GM12878 (cell line): ENCODE data around the gene AKT3. TPM values are rescaled to one million over a fixed set of nuclear protein-coding genes. Genes with fewer than 3 reads are reported as not detected.

ENCODE experiments used
- ATAC-seq: fragments of 200-7000 bp; cut with Tn5 transposase; 3 replicates; pipeline ENCODE4 v1.9.1; 2020; ENCODE audit warnings: mild to moderate bottlenecking, moderate library complexity
- BruUV-seq: library from RNA; stranded (reverse); fragments of 400-500 nt; replicated peaks from 2 replicates; lab custom pipeline; 2021; lab: Mats Ljungman, UMichigan
- CTCF ChIA-PET: fragments of 300-600 bp; sonication (Branson Sonifier 250); formaldehyde crosslinking; extraction: SDS; loops from one replicate; lab custom pipeline; 2021; ENCODE audit warnings: inconsistent platforms; lab: Yijun Ruan, JAX
- POLR2A ChIA-PET: fragments of 350-600 bp; formaldehyde crosslinking; extraction: SDS; loops from one replicate; lab custom pipeline; 2021; ENCODE audit warnings: inconsistent platforms; lab: Charles Lee
- RAD21 ChIA-PET: fragments of 300-600 bp; sonication (Branson Sonifier 250); formaldehyde crosslinking; loops from one replicate; lab custom pipeline; 2023; ENCODE audit warnings: antibody characterized with exemption; ENCODE audit not compliant: unreplicated experiment; lab: Charles Lee
- SMC1A ChIA-PET: fragments of 300-600 bp; sonication (Branson Sonifier 250); formaldehyde crosslinking; loops from one replicate; lab custom pipeline; 2023; ENCODE audit not compliant: unreplicated experiment, uncharacterized antibody; lab: Charles Lee
- DNase-seq: peaks from one replicate; pipeline ENCODE4 v3.0.0-alpha.2; 2011; ENCODE audit warnings: low read depth, low spot score
- FAIRE-seq: peaks from 3 replicates; lab custom pipeline; 2011; peaks lifted over from hg19 to GRCh38; lab: Jason Lieb, UNC
- H2AFZ ChIP-seq: 2 replicates; pipeline ENCODE4 v1.6.0; 2011; ENCODE audit warnings: low read depth, low read length, control low read depth; ENCODE audit not compliant: control insufficient read depth
- H3K27ac ChIP-seq: 2 replicates; pipeline ENCODE4 v1.5.1; 2011; ENCODE audit warnings: control low read depth; ENCODE audit not compliant: control insufficient read depth, insufficient read depth
- H3K27me3 ChIP-seq, 2 experiments: replicated peaks in 1 of 2; 2 replicates each; pipeline versions ENCODE4 v1.6.0 to v1.6.1; 2011; ENCODE audit warnings: low read length in 1 of 2; ENCODE audit not compliant: control insufficient read depth in 2 of 2, insufficient read depth in 2 of 2
- H3K36me3 ChIP-seq, 2 experiments: 2 replicates each; pipeline ENCODE4 v1.5.1; 2011; ENCODE audit warnings: low read length in 1 of 2; ENCODE audit not compliant: control insufficient read depth in 2 of 2, insufficient read depth in 2 of 2
- H3K4me1 ChIP-seq: 2 replicates; pipeline ENCODE4 v1.6.1; 2011; ENCODE audit warnings: mild to moderate bottlenecking, low read length, moderate library complexity, mixed read lengths; ENCODE audit not compliant: control insufficient read depth, insufficient read depth
- H3K4me2 ChIP-seq: 2 replicates; pipeline ENCODE4 v1.6.0; 2011; ENCODE audit warnings: control low read depth; ENCODE audit not compliant: control insufficient read depth, insufficient read depth
- H3K4me3 ChIP-seq: fragments of 200-600 bp; sonication (generic); 2 replicates; pipeline ENCODE4 v1.5.1; 2016
- H3K79me2 ChIP-seq: 2 replicates; pipeline ENCODE4 v1.6.0; 2011; ENCODE audit warnings: low read length; ENCODE audit not compliant: control insufficient read depth, insufficient read depth
- H3K9ac ChIP-seq: 2 replicates; pipeline ENCODE4 v1.8.0; 2011; ENCODE audit warnings: low read length, control low read depth, mixed read lengths; ENCODE audit not compliant: control insufficient read depth, insufficient read depth
- H3K9me3 ChIP-seq: replicated peaks from 3 replicates; pipeline ENCODE4 v1.5.1; 2011; ENCODE audit warnings: mild to moderate bottlenecking, low read length; ENCODE audit not compliant: control insufficient read depth, insufficient read depth
- H4K20me1 ChIP-seq: 2 replicates; pipeline ENCODE4 v1.6.0; 2011; ENCODE audit not compliant: control insufficient read depth, insufficient read depth
- GATAD2B ChIP-seq: fragments of 450-650 bp; conservative IDR thresholded peaks from 2 replicates; pipeline ENCODE4 v1.6.1; 2017; ENCODE audit warnings: low read depth, mild to moderate bottlenecking, moderate library complexity
- KDM1A ChIP-seq: fragments of 200-600 bp; sonication (generic); IDR thresholded peaks from 2 replicates; pipeline ENCODE4 v1.6.1; 2016; ENCODE audit warnings: borderline replicate concordance
- KLF5 ChIP-seq: fragments of 450-650 bp; IDR thresholded peaks from 2 replicates; pipeline ENCODE4 v1.6.1; 2014; ENCODE audit warnings: mild to moderate bottlenecking; ENCODE audit not compliant: partially characterized antibody
- MYC ChIP-seq: IDR thresholded peaks from 2 replicates; pipeline ENCODE4 v1.6.1; 2011; ENCODE audit warnings: mild to moderate bottlenecking, low read length, moderate library complexity, inconsistent platforms; ENCODE audit not compliant: insufficient read depth, insufficient replicate concordance, insufficient read length, severe bottlenecking
- RAD21 ChIP-seq: IDR thresholded peaks from 2 replicates; pipeline ENCODE4 v1.6.1; 2011; ENCODE audit warnings: mild to moderate bottlenecking, low read depth, low read length, moderate library complexity; ENCODE audit not compliant: insufficient read depth
- SRF ChIP-seq, 2 experiments: IDR thresholded peaks; 2 replicates each; pipeline ENCODE4 v1.6.1; 2011; ENCODE audit warnings: low read depth in 2 of 2, low read length in 2 of 2, mild to moderate bottlenecking in 1 of 2, moderate library complexity in 1 of 2
- SUPT20H ChIP-seq: IDR thresholded peaks from 2 replicates; pipeline ENCODE4 v1.6.1; 2011; ENCODE audit warnings: low read depth, mild to moderate bottlenecking, low read length, moderate library complexity, borderline replicate concordance; ENCODE audit not compliant: control insufficient read depth
- TCF3 ChIP-seq: IDR thresholded peaks from 2 replicates; pipeline ENCODE4 v1.6.1; 2012; ENCODE audit warnings: low read depth, mild to moderate bottlenecking, low read length, borderline replicate concordance; ENCODE audit not compliant: insufficient read depth
- ZNF274 ChIP-seq: IDR thresholded peaks from one replicate; pipeline ENCODE4 v1.8.0; 2011; ENCODE audit not compliant: insufficient read length, insufficient read depth
- WGBS: methylation state at CpG from one replicate; pipeline ENCODE4 v1.1.6; 2016; ENCODE audit warnings: low lambda C conversion rate; ENCODE audit not compliant: insufficient replicate concordance, insufficient coverage; ENCODE audit errors: missing lambda C conversion rate; 5-methylcytosine and 5-hydroxymethylcytosine counted together
- in situ Hi-C: fragments of 300-500 bp; cut with MboI; formaldehyde crosslinking; loops from 9 replicates; pipeline ENCODE4 v1.14.3; 2018; ENCODE audit warnings: mixed read lengths
- intact Hi-C: fragments of 100-400 bp; cut with micrococcal nuclease; formaldehyde crosslinking; loops from one replicate; pipeline ENCODE4 v1.14.2; 2022; ENCODE audit not compliant: unreplicated experiment
- polyA plus RNA-seq, 11 experiments: library from polyadenylated mRNA; depleted of rRNA in 4 of 11; unstranded in 6 of 11; stranded (reverse) in 5 of 11; fragments of >200 nt; fragmentation: Nextera tagmentation in 4 of 11; fragmentation: Illumina TruSeq in 1 of 11; extraction: Ambion mirVana in 4 of 11; extraction: Trizol in 1 of 11; gene quantifications; 1 replicate in 1 of 11; 2 replicates in 10 of 11; pipeline versions ENCODE4 v1.2.1 to v1.2.3, GENCODE V29; 2011 to 2016; ENCODE audit warnings: inconsistent platforms in 2 of 11, missing spikeins in 2 of 11, low read depth in 1 of 11
- total RNA-seq, 4 experiments: library from RNA; depleted of rRNA in 3 of 4; stranded (reverse); fragments of >200 nt in 3 of 4; fragmentation: Illumina TruSeq in 1 of 4; extraction: Trizol in 1 of 4; gene quantifications; 2 replicates each; pipeline versions ENCODE4 v1.2.1 to v1.2.3, GENCODE V29; 2013 to 2021
- TF ChIP-seq, protein P1 (sequence below): fragments of 450-650 bp; IDR thresholded peaks from 2 replicates; pipeline ENCODE4 v1.6.1; 2017; ENCODE audit warnings: antibody characterized with exemption, mild to moderate bottlenecking, moderate library complexity
- TF ChIP-seq, protein P2 (sequence below): fragments of 450-650 bp; IDR thresholded peaks from 2 replicates; pipeline ENCODE4 v1.6.1; 2017; ENCODE audit warnings: mild to moderate bottlenecking, low read depth, inconsistent platforms; ENCODE audit not compliant: poor library complexity, severe bottlenecking

AKT3 gene
- total and polyA plus RNA-seq, 10 of the 15 experiments (the other 5 are each of a cell fraction or from before 2014, with no cell fraction given): 0.03 to 0.56 (median 0.19) TPM

DNA sequence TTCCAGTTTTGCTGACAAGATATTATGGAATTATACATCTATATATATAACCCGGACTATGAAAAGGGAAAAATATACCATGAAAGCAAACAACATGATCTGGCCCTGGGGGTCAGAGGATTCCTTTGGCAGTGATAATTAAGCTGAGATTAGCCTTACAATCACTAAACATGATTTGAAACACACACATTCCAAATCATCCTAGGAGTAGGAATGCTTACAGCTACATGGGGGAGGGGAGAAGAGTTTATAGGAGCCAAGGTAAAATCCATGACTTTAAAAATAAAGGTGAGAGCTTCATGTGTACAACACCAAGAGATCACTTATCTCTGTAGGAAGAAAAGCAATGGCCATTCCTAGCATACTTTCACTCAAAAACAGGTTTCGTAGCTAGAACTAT, 57.6 kb downstream of the AKT3 start:
- intact Hi-C loops (no loop called here), in situ Hi-C loops (no loop called here)
- no peak overlapping the region for H3K9ac ChIP-seq
- ATAC-seq (no peak), DNase-seq (no peak), FAIRE-seq (no peak)
- no peak overlapping the region for H3K4me2 ChIP-seq
- BruUV-seq: no TSS peak
- WGBS: 95% methylated on average over 2 of the region's 2 CpGs
- no peaks in the 10 kb centered on the region; the same call in 2 of the 3 replicates for H3K9me3 ChIP-seq
- CTCF ChIA-PET: interaction anchor here (1.5 to 1.8 kb wide), 2 partner anchors 8 to 10 kb away, joined by 3 to 4 read pairs; no protein-coding TSS in a partner anchor
- no peak overlapping the region for H3K4me3 ChIP-seq
- H3K36me3 ChIP-seq: no peaks in the 10 kb centered on the region
- POLR2A ChIA-PET: no interaction called here
- H3K27me3 ChIP-seq: no peaks in the 10 kb centered on the region
- RAD21 ChIA-PET: no interaction called here
- H3K79me2 ChIP-seq: no peaks in the 10 kb centered on the region
- TF ChIP-seq TCF3 (no peak), KDM1A (no peak), SRF (IDR thresholded peaks at IDR 0.05; ENCODE audit: low read depth in 2 of 2, low read length in 2 of 2) (no peak), SUPT20H (no peak), ZNF274 (no peak), RAD21 (no peak), KLF5 (no peak), GATAD2B (no peak), MYC (no peak)
- TF ChIP-seq, protein P1, sequence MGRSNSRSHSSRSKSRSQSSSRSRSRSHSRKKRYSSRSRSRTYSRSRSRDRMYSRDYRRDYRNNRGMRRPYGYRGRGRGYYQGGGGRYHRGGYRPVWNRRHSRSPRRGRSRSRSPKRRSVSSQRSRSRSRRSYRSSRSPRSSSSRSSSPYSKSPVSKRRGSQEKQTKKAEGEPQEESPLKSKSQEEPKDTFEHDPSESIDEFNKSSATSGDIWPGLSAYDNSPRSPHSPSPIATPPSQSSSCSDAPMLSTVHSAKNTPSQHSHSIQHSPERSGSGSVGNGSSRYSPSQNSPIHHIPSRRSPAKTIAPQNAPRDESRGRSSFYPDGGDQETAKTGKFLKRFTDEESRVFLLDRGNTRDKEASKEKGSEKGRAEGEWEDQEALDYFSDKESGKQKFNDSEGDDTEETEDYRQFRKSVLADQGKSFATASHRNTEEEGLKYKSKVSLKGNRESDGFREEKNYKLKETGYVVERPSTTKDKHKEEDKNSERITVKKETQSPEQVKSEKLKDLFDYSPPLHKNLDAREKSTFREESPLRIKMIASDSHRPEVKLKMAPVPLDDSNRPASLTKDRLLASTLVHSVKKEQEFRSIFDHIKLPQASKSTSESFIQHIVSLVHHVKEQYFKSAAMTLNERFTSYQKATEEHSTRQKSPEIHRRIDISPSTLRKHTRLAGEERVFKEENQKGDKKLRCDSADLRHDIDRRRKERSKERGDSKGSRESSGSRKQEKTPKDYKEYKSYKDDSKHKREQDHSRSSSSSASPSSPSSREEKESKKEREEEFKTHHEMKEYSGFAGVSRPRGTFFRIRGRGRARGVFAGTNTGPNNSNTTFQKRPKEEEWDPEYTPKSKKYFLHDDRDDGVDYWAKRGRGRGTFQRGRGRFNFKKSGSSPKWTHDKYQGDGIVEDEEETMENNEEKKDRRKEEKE: no peak
- TF ChIP-seq, protein P2, sequence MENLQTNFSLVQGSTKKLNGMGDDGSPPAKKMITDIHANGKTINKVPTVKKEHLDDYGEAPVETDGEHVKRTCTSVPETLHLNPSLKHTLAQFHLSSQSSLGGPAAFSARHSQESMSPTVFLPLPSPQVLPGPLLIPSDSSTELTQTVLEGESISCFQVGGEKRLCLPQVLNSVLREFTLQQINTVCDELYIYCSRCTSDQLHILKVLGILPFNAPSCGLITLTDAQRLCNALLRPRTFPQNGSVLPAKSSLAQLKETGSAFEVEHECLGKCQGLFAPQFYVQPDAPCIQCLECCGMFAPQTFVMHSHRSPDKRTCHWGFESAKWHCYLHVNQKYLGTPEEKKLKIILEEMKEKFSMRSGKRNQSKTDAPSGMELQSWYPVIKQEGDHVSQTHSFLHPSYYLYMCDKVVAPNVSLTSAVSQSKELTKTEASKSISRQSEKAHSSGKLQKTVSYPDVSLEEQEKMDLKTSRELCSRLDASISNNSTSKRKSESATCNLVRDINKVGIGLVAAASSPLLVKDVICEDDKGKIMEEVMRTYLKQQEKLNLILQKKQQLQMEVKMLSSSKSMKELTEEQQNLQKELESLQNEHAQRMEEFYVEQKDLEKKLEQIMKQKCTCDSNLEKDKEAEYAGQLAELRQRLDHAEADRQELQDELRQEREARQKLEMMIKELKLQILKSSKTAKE: no peak
- SMC1A ChIA-PET: interaction anchor here (1.1 kb wide), 1 partner anchor 10 kb away, joined by 3 read pairs; no protein-coding TSS in a partner anchor
- H2AFZ ChIP-seq: no peak overlapping the region
- no peaks in the 10 kb centered on the region for H4K20me1 ChIP-seq
- no peak overlapping the region for H3K27ac ChIP-seq
- H3K4me1 ChIP-seq: no peaks in the 10 kb centered on the region
